HG03159 (cell line): ENCODE data around the gene PSTPIP1.

Experiments used
- ATAC-seq: cut with Tn5 transposase; IDR thresholded peaks from one replicate; pipeline ENCODE4 v1.9.1; 2021; ENCODE audit warnings: mild to moderate bottlenecking, moderate library complexity; ENCODE audit not compliant: unreplicated experiment

The PSTPIP1 gene

GRCh38 chr15:77017761-77018720, 23.1 kb downstream of the PSTPIP1 start:
- no peak for ATAC-seq

DNA sequence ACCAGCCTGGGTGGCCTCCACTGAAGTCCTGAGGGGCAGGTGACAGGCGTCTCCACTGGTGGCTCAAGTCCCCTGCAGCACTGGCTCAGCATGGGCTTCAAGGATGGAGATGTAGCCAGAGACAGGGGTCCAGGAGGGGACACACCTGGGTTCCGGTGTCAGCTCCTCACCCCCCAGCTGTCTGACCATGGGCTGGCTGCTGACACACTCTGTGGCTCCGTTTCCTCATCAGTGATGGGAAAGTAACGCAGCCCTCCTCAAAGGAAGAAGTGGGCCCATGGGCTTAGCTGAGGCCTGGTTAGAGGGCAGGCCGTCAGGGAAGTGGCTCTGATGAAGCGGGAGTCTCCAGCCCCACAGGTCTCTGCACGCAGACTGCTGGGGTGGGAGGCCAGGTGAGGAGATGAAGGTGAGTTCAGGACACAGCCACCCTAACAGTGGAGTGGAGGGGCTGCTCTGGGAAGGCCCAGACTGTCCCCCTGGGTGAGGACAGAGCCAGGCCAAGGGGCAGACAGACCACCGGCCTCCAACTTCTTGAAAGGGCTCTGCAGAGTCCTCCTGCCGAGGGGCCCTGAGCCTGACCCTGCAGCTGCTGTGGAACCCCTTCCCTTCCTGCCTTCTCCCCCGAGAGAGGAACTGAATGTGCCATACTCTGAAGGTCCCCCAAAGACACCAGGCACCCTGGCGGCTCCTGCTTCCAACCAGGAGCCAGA, 24.0 kb downstream of the PSTPIP1 start:
- ATAC-seq: no peak

- no peak for ATAC-seq
Observed at GRCh38 chr15:77019521-77020331, 24.8 kb downstream of the PSTPIP1 start.

DNA sequence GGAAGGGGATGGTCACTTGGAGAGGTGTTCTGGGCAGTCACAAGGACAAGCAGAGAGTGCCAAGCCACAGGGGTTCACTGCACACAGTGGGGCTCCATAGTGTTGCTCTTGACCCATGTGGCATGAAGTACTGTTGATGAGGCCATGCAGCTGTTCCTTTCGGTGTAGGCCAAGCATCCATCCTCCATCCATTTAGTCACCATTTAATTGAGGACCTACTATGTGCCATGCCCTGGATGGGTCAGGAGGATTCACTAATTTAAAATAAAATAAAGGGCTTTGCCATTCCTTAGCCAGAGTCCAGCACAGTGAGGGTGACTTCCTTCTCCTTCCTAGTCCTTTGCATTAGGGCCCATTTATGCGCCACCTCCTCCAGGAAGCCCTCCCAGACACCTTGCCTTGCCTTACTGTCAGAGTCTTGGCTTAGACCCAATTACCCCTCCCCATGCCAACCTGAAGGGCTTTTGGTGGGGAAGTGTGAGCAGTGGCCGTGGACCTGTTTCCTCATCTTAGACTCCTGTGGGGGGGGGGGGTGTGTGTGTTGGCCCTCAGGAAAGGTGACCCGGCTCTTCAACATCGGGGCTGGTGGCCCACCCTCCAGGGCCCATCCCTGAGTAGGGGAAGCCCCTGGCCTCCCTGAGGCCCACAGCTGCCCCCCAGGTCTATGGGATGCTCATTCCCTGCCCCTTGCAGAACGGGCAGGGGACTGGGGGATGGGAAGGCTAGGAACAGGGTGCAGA, 25.6 kb downstream of the PSTPIP1 start:
- no peak for ATAC-seq

DNA sequence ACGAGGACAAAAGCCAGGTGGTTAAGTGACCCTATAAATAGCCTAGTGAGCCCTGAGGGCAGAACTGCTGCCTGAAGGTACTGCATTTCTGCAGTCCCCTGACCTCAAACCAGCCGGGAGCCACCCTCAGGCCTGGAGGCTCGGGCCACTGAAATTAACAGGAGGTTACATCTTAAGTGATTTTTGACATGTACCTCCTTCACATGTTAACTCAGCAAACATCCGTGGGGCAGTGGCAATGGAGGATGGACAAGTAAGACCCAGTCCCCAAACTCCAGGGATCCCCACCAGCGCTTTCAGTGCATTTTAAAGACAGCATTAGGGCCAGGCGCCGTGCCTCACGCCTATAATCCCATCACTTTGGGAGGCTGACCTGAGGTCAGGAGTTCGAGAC, 26.2 kb downstream of the PSTPIP1 start:
- ATAC-seq: no peak

- ATAC-seq: no peak
Observed at GRCh38 chr15:77021803-77022381, 27.0 kb downstream of the PSTPIP1 start.

- no peak for ATAC-seq
Observed at GRCh38 chr15:77022646-77023575, 28.0 kb downstream of the PSTPIP1 start.

- no peak for ATAC-seq
Observed at GRCh38 chr15:77023576-77024272, 28.8 kb downstream of the PSTPIP1 start.

- ATAC-seq: no peak
Observed at GRCh38 chr15:77024273-77025082, 29.6 kb downstream of the PSTPIP1 start.

- ATAC-seq: no peak
Observed at GRCh38 chr15:77025083-77025901, 30.4 kb downstream of the PSTPIP1 start.

GRCh38 chr15:77025941-77026411, 31.1 kb downstream of the PSTPIP1 start:
- no peak for ATAC-seq

GRCh38 chr15:77026501-77027110, 31.7 kb downstream of the PSTPIP1 start:
- ATAC-seq: no peak

DNA sequence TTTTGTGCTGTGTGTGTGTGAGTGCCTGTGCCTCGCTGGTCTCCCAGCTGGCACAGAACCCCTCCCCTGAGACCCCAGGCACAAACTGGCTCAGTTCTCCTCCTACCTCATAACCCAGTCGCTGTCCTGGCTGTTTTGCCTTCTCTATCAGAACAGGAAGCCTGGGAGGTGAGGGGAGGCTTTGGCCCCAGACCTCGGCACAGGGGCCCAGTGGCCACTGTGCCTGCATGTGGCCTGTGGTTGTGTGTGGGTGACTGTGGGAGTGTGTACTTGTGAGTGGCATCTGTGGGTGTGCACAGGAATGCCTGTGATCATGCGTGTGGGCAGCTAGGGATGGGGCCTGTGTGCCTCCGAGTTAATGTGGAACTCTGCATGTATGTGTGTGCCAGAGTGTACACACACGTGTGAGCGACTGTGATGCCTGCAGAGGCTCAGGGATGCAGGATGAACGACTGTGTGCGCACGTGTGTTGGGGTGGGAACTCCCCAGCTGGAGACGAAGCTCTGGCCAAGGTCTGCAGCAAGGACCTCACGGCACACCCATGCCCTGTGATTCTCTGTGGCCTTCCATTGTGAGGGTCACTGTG, 32.3 kb downstream of the PSTPIP1 start:
- no peak for ATAC-seq

DNA sequence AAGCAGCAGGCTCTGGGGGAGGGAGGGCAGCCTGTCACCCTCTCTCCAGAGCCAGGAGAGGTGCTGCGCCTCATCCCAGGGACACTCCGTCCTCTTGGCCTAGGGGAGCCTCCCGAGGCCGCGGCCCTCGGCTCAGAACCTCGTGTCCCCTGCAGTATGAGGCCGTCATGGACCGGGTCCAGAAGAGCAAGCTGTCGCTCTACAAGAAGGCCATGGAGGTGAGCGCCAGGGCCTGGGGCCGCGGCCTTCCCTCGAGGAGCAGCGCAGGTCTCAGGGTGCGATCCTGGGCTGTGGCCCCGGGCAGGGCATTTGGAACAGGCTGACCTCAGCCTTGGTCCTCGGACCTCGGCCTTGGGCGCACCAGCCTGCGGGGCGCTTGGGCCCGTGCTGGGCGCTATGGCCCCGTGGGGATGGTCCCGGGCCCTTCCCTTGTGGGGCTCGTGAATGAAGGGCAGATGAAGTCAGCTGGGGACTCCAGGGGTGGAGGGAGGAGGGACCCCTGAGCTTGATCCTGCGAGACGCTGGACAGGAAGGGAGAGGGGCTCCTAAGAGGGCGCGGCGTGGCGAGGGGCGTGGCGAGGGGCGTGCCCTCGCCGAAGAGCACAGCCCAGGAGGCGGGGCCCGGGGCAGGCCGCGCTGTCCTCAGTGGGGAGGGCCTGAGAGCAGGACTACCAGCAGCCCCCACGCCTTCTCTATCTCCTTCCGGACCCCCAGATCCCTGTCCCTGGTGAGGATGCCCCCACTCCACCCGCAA, 32.9 kb downstream of the PSTPIP1 start:
- ATAC-seq: no peak
